Lung microvascular endothelial cell (primary cell): ENCODE data around the gene LRSAM1. TPM values are rescaled to one million over a fixed set of nuclear protein-coding genes. Genes with fewer than 3 reads are reported as not detected.

Experiments
- DNase-seq, 2 donors: peaks; one replicate each; pipeline versions ENCODE4 v3.0.0 to v3.0.0-alpha.2; 2010; ENCODE audit warnings: low read depth in 2 of 2
- total RNA-seq: library from RNA; depleted of rRNA; stranded (reverse); fragments of >200 nt; gene quantifications from 2 replicates; pipeline ENCODE4 v1.2.1, GENCODE V29; 2014

The LRSAM1 gene
- total RNA-seq, 1 donor from 2014 or later = 9.9 TPM

- DNase-seq = no peak
Observed at GRCh38 chr9:127550282-127550681, 99.0 kb downstream of the LRSAM1 start.

GRCh38 chr9:127550751-127551150 lies 99.4 kb downstream of the LRSAM1 start:
- peak in 1 of 2 donors; percentile 67 for DNase-seq

Other genes with a start within 250 kb of the LRSAM1 start
- 2.4 and 2.6 TPM in 2 replicates for gene GARNL3, start 186.7 kb upstream of the LRSAM1 start, total RNA-seq
- gene SLC2A8, start 54.3 kb upstream of the LRSAM1 start, total RNA-seq = 7.4 and 9.1 TPM in 2 replicates
- gene ZNF79, start 27.1 kb upstream of the LRSAM1 start, total RNA-seq = 6.3 and 11.5 TPM in 2 replicates
- gene RPL12, start 104 bp upstream of the LRSAM1 start, total RNA-seq = 1,080 and 1,166 TPM in 2 replicates
- 8.5 and 10.3 TPM in 2 replicates for gene STXBP1, start 160.8 kb downstream of the LRSAM1 start, total RNA-seq